Rectal smooth muscle tissue (tissue), 1 donor: ENCODE measurements around the gene PCDHGA6.

Experiments
- H3K27ac ChIP-seq: one replicate; pipeline ENCODE4 v1.7.0; 2013; ENCODE audit warnings: low read depth, low read length, inconsistent platforms
- H3K27me3 ChIP-seq: one replicate; pipeline ENCODE4 v1.7.0; 2013; ENCODE audit warnings: low read length; ENCODE audit not compliant: control insufficient read depth, insufficient read depth
- H3K36me3 ChIP-seq: one replicate; pipeline ENCODE4 v1.7.0; 2013; ENCODE audit warnings: low read length; ENCODE audit not compliant: control insufficient read depth, insufficient read depth
- H3K4me1 ChIP-seq: one replicate; pipeline ENCODE4 v1.7.0; 2013; ENCODE audit warnings: low read length; ENCODE audit not compliant: control insufficient read depth, insufficient read depth
- H3K4me3 ChIP-seq: one replicate; pipeline ENCODE4 v1.7.0; 2013; ENCODE audit warnings: low read length
- H3K9ac ChIP-seq: one replicate; pipeline ENCODE4 v1.7.0; 2013; ENCODE audit warnings: low read length

Gene PCDHGA6

GRCh38 chr5:141427783-141428426 is 54.2 kb downstream of the PCDHGA6 start:
- no peaks in the 10 kb centered on the region for H3K36me3 ChIP-seq
- H3K9ac ChIP-seq, result no peak overlapping the region
- no peaks in the 10 kb centered on the region for H3K27me3 ChIP-seq
- H3K4me3 ChIP-seq, result peak overlapping the region; percentile 37
- no peak overlapping the region for H3K27ac ChIP-seq
- H3K4me1 ChIP-seq, result no peaks in the 10 kb centered on the region
